Activated B cell treated with CpG ODN at 0.5 μM for 24 hours (primary cell): ENCODE measurements around the gene TPD52L2. TPM values are rescaled to one million over a fixed set of nuclear protein-coding genes. Genes with fewer than 3 reads are reported as not detected.

ENCODE experiments used
- ATAC-seq: fragments of 200-7000 bp; cut with Tn5 transposase; one replicate; pipeline ENCODE4 v1.10.0; 2021; ENCODE audit warnings: low read depth, mild to moderate bottlenecking, moderate library complexity
- CTCF ChIA-PET: fragments of 350-600 bp; sonication (Branson Sonifier 250); formaldehyde crosslinking; loops from one replicate; lab custom pipeline; 2021; ENCODE audit warnings: antibody characterized with exemption; lab: Charles Lee
- POLR2A ChIA-PET: fragments of 350-600 bp; sonication (Branson Sonifier 250); formaldehyde crosslinking; loops from one replicate; lab custom pipeline; 2021; ENCODE audit warnings: antibody characterized with exemption; lab: Charles Lee
- DNase-seq: peaks from one replicate; pipeline ENCODE4 v3.0.0; 2022
- H3K27ac Mint-ChIP-seq: one replicate; pipeline ENCODE4 v1.8.0; 2020; ENCODE audit warnings: mixed read lengths
- H3K27me3 Mint-ChIP-seq: one replicate; pipeline ENCODE4 v1.8.0; 2021; ENCODE audit warnings: mixed read lengths
- H3K36me3 Mint-ChIP-seq: one replicate; pipeline ENCODE4 v1.8.0; 2021; ENCODE audit warnings: low read depth, mixed read lengths
- H3K4me1 Mint-ChIP-seq: one replicate; pipeline ENCODE4 v1.8.0; 2021; ENCODE audit warnings: mixed read lengths
- H3K4me3 Mint-ChIP-seq: one replicate; pipeline ENCODE4 v1.8.0; 2020; ENCODE audit warnings: mild to moderate bottlenecking, mixed read lengths
- H3K9me3 Mint-ChIP-seq: one replicate; pipeline ENCODE4 v1.8.0; 2020; ENCODE audit warnings: mixed read lengths
- intact Hi-C: fragments of 100-400 bp; cut with micrococcal nuclease; formaldehyde crosslinking; loops from one replicate; pipeline ENCODE4 v1.15.1; 2024
- total RNA-seq: library from RNA; stranded (reverse); gene quantifications from 2 replicates; pipeline ENCODE4 v1.2.3, GENCODE V29; 2022
- TF ChIP-seq, protein P1 (sequence below): fragments of 200-600 bp; IDR thresholded peaks from one replicate; pipeline ENCODE4 v1.8.0; 2022; ENCODE audit warnings: antibody characterized with exemption, mild to moderate bottlenecking

Gene TPD52L2
- total RNA-seq, 1 donor from 2014 or later, result 38.8 TPM

DNA sequence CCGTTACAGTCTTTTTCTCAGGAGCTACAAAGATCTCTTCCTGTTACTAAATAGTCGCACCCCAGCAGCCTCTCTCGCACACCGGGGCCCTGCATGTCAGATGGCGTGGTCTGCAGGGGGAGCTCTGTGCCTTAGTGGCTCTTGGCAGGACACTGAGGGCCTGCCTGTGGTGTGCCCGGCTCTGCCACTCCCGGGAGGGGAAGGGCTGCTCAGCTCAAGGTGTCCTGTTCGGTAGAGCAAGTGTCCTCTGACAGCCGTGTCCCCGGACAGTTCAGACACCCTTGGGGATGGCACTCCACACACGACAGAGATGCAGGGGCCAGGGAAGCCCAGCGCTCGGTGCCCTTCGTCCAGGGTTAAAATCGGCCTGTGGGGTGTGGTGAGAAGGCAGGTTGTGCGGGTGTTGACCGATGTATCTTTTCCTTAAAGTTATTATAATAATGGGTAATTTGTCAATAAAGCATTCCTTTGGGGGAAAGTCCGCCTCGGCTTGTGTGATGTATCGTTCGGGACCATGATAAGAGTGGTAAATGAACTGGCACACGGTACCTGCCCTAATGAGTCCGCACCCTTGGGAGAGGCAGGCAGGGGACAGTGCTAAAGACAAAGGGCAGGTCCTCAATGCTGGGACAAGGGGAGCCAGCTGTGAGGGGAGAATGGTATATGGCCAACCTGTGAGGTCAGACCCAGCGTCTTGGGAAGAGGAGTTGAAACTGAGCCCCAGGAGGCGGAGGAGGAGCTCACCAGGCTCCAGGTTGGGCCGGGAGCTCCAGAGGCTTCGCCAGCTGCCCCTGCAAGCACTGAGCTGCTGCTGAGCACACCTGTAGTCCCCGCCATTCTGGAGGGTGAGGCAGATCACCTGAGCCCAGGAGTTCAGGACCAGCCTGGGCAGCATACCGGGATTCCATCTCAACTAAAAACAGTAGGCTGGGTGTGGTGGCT lies 26.3 kb downstream of the TPD52L2 start:
- Mint-ChIP-seq H3K27ac (no peak overlapping the region), H3K4me1 (peaks cover 16% of the 10 kb centered on the region), H3K4me3 (no peak overlapping the region), H3K36me3 (peaks cover 41% of the 10 kb centered on the region), H3K27me3 (no peaks in the 10 kb centered on the region), H3K9me3 (no peaks in the 10 kb centered on the region)
- TF ChIP-seq, protein P1, sequence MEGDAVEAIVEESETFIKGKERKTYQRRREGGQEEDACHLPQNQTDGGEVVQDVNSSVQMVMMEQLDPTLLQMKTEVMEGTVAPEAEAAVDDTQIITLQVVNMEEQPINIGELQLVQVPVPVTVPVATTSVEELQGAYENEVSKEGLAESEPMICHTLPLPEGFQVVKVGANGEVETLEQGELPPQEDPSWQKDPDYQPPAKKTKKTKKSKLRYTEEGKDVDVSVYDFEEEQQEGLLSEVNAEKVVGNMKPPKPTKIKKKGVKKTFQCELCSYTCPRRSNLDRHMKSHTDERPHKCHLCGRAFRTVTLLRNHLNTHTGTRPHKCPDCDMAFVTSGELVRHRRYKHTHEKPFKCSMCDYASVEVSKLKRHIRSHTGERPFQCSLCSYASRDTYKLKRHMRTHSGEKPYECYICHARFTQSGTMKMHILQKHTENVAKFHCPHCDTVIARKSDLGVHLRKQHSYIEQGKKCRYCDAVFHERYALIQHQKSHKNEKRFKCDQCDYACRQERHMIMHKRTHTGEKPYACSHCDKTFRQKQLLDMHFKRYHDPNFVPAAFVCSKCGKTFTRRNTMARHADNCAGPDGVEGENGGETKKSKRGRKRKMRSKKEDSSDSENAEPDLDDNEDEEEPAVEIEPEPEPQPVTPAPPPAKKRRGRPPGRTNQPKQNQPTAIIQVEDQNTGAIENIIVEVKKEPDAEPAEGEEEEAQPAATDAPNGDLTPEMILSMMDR, result no peak
- ATAC-seq (no peak), DNase-seq (no peak)
- intact Hi-C loops, result no loop called here
- POLR2A ChIA-PET, result no interaction called here
- CTCF ChIA-PET, result no interaction called here

DNA sequence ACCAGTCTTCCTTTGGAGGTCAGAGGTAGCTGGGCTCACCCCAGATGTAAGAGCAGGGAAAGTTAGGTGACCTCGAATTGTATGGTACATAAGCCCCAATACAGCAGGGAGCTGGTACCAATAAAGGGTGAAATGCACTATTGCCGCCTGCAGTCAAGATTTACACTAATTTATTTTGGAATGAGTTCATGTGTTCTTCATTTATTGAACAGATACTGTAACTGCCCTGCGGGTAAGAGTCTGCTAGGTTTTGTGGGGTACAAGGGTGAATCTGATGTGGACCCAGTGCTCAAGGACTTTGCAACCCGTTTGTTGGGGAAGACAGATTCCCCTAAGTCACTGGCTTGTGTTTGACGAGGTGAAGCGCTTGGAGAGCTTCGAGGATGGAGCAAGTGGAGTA lies 27.3 kb downstream of the TPD52L2 start:
- Mint-ChIP-seq H3K4me1 (peaks cover 24% of the 10 kb centered on the region), H3K27me3 (no peaks in the 10 kb centered on the region), H3K36me3 (peaks cover 36% of the 10 kb centered on the region), H3K4me3 (no peak overlapping the region), H3K27ac (no peak overlapping the region), H3K9me3 (no peaks in the 10 kb centered on the region)
- TF ChIP-seq, protein P1, result no peak
- ATAC-seq, result no peak
- CTCF ChIA-PET, result no interaction called here
- intact Hi-C loops, result no loop called here
- POLR2A ChIA-PET, result no interaction called here
- no peak for DNase-seq

GRCh38 chr20:63893999-63894357 lies 28.9 kb downstream of the TPD52L2 start:
- peaks cover 40% of the 10 kb centered on the region for H3K4me1 Mint-ChIP-seq
- peaks cover 32% of the 10 kb centered on the region for H3K36me3 Mint-ChIP-seq
- DNase-seq (no peak), ATAC-seq (no peak)
- H3K27ac Mint-ChIP-seq, result peak overlapping the region; percentile 47
- CTCF ChIA-PET, result no interaction called here
- H3K4me3 Mint-ChIP-seq, result peak overlapping the region; percentile 82
- POLR2A ChIA-PET, result interaction anchor here (0.6 to 4.1 kb wide), 3 partner anchors 8 to 169 kb away, joined by 3 to 25 read pairs (median 11); partner anchors contain the start of genes TCEA2 and TPD52L2
- H3K9me3 Mint-ChIP-seq, result no peaks in the 10 kb centered on the region
- intact Hi-C loops, result loop anchor here (1.0 to 2.0 kb wide), 4 partner anchors 30 to 374 kb away; partner anchors contain the start of gene PPDPF
- H3K27me3 Mint-ChIP-seq, result no peaks in the 10 kb centered on the region
- TF ChIP-seq, protein P1, result no peak

GRCh38 chr20:63894358-63895201 lies 29.5 kb downstream of the TPD52L2 start, which contains the start of gene DNAJC5:
TSS of gene DNAJC5 (plus strand) at chr20:63895126. CDS start at chr20:63928346, 33,220 bp downstream.
- ChIA-PET CTCF (no interaction called here), POLR2A (interaction anchor here (0.6 to 4.1 kb wide), 5 partner anchors 7 to 236 kb away, joined by 3 to 25 read pairs (median 10); partner anchors contain the start of genes TCEA2, TPD52L2 and UCKL1)
- ATAC-seq (peak; percentile 92), DNase-seq (peak; percentile 97)
- Mint-ChIP-seq H3K4me1 (peaks cover 45% of the 10 kb centered on the region), H3K27ac (peak within 1 kb of the TSS; percentile 90), H3K36me3 (peaks cover 28% of the 10 kb centered on the region), H3K27me3 (no peaks in the 10 kb centered on the region), H3K9me3 (no peaks in the 10 kb centered on the region), H3K4me3 (peak within 1 kb of the TSS; percentile 88)
- TF ChIP-seq, protein P1, result no peak
- intact Hi-C loops, result loop anchor here (1.0 to 5.0 kb wide), 8 partner anchors 30 to 374 kb away; partner anchors contain the start of genes PPDPF, PTK6, TCEA2 and UCKL1
